Measurements from ENCODE around the gene KLK1. TPM values are rescaled to one million over a fixed set of nuclear protein-coding genes. Genes with fewer than 3 reads are reported as not detected.

Gene KLK1
- total and polyA plus RNA-seq, 10 donors = 1.3 to 56.5 (median 14.3) TPM

- H3K4me1 ChIP-seq = peaks cover 0 to 39% (median 23%) of the 10 kb centered on the region in 6 donors
- intact Hi-C loops (cut with DNase I; ENCODE audit: low total_unique reads) = no loop called here
- peaks cover 0 to 89% (median 41%) of the 10 kb centered on the region in 7 donors for H3K27me3 ChIP-seq (replicated peaks in 1 of 7)
- TF ChIP-seq POLR2AphosphoS5 (IDR thresholded peaks at IDR 0.05) (no peak), CTCF (IDR thresholded peaks at IDR 0.05 in 8 of 11, conservative IDR thresholded peaks at IDR 0.05 in 3 of 11) (no peak), POLR2A (IDR thresholded peaks at IDR 0.05) (no peak)
- no peaks in the 10 kb centered on the region for H3K9me3 ChIP-seq
- no peaks in the 10 kb centered on the region for H3K36me3 ChIP-seq
- DNase-seq = peak; percentile 79
- 5 to 8% (median 7%) methylated on average over 15 to 21 of the region's 21 CpGs for WGBS, 5 donors
- H3K27ac ChIP-seq = peak overlapping the region in 4 of 8 donors; percentile 21 to 82 (median 52)
- peak overlapping the region in 2 of 8 donors; percentile 44 to 50 for H3K4me3 ChIP-seq
Observed at GRCh38 chr19:50820549-50821247, 2.9 kb downstream of the KLK1 start.

- TF ChIP-seq POLR2A (IDR thresholded peaks at IDR 0.05) (no peak), POLR2AphosphoS5 (IDR thresholded peaks at IDR 0.05) (no peak), CTCF (IDR thresholded peaks at IDR 0.05 in 8 of 11, conservative IDR thresholded peaks at IDR 0.05 in 3 of 11) (no peak)
- Histone ChIP-seq H3K9me3 (peaks cover 0 to 4% (median 0%) of the 10 kb centered on the region in 8 donors), H3K27me3 (replicated peaks in 1 of 7) (peaks cover 0 to 95% (median 41%) of the 10 kb centered on the region in 7 donors), H3K27ac (peak overlapping the region in 4 of 8 donors; percentile 21 to 82 (median 52)), H3K36me3 (no peaks in the 10 kb centered on the region), H3K4me1 (peaks cover 0 to 39% (median 23%) of the 10 kb centered on the region in 6 donors), H3K4me3 (peak overlapping the region in 3 of 8 donors; percentile 11 to 50 (median 44))
- DNase-seq = no peak
- WGBS, 5 donors = 4 to 13% (median 9%) methylated on average over 11 to 15 of the region's 15 CpGs
- intact Hi-C loops (cut with DNase I; ENCODE audit: low total_unique reads) = no loop called here
Observed at GRCh38 chr19:50820086-50820485, 3.5 kb downstream of the KLK1 start.

- H3K36me3 ChIP-seq = no peaks in the 10 kb centered on the region
- DNase-seq = no peak
- peaks cover 0 to 39% (median 23%) of the 10 kb centered on the region in 6 donors for H3K4me1 ChIP-seq
- peaks cover 0 to 4% (median 0%) of the 10 kb centered on the region in 8 donors for H3K9me3 ChIP-seq
- WGBS, 5 donors = 30 to 44% (median 36%) methylated on average over 7 to 8 of the region's 8 CpGs
- H3K27me3 ChIP-seq (replicated peaks in 1 of 7) = peaks cover 0 to 98% (median 41%) of the 10 kb centered on the region in 7 donors
- H3K4me3 ChIP-seq = peak overlapping the region in 4 of 8 donors; percentile 11 to 50 (median 30)
- TF ChIP-seq POLR2A (IDR thresholded peaks at IDR 0.05) = no peak
- no peak for TF ChIP-seq POLR2AphosphoS5 (IDR thresholded peaks at IDR 0.05)
- no peak for TF ChIP-seq CTCF (IDR thresholded peaks at IDR 0.05 in 8 of 11, conservative IDR thresholded peaks at IDR 0.05 in 3 of 11)
- intact Hi-C loops (cut with DNase I; ENCODE audit: low total_unique reads) = no loop called here
- peak overlapping the region in 3 of 8 donors; percentile 48 to 82 (median 56) for H3K27ac ChIP-seq
Observed at GRCh38 chr19:50819636-50820035, 4.0 kb downstream of the KLK1 start.

- intact Hi-C loops (cut with DNase I; ENCODE audit: low total_unique reads) = no loop called here
- H3K4me1 ChIP-seq = peaks cover 0 to 39% (median 23%) of the 10 kb centered on the region in 6 donors
- no peaks in the 10 kb centered on the region for H3K36me3 ChIP-seq
- peak overlapping the region in 2 of 8 donors; percentile 56 to 82 for H3K27ac ChIP-seq
- H3K4me3 ChIP-seq = peak overlapping the region in 4 of 8 donors; percentile 11 to 75 (median 46)
- peak in 1 of 3 donors; percentile 25 for TF ChIP-seq POLR2AphosphoS5 (IDR thresholded peaks at IDR 0.05)
- TF ChIP-seq CTCF (IDR thresholded peaks at IDR 0.05 in 8 of 11, conservative IDR thresholded peaks at IDR 0.05 in 3 of 11) = no peak
- no peak for DNase-seq
- peaks cover 0 to 98% (median 41%) of the 10 kb centered on the region in 7 donors for H3K27me3 ChIP-seq (replicated peaks in 1 of 7)
- peaks cover 0 to 4% (median 0%) of the 10 kb centered on the region in 8 donors for H3K9me3 ChIP-seq
- 61 to 72% (median 64%) methylated on average over 12 of the region's 12 CpGs for whole genome bisulfite sequencing, 5 donors
Observed at GRCh38 chr19:50818859-50819472, 4.6 kb downstream of the KLK1 start.
